Endothelial cell of umbilical vein (primary cell): Measurements from ENCODE around the gene BRK1. TPM values are rescaled to one million over a fixed set of nuclear protein-coding genes. Genes with fewer than 3 reads are reported as not detected.

Experiments used
- BruUV-seq: library from RNA; stranded (reverse); fragments of 400-500 nt; replicated peaks from 2 replicates; lab custom pipeline; 2021; lab: Mats Ljungman, UMichigan
- CTCF ChIA-PET: fragments of 300-600, 350-600 bp; sonication (Branson Sonifier 250); formaldehyde crosslinking; loops from one replicate; lab custom pipeline; 2021; ENCODE audit warnings: antibody characterized with exemption, inconsistent platforms; lab: Charles Lee
- POLR2A ChIA-PET: fragments of 300-600, 350-600 bp; sonication (Branson Sonifier 250); formaldehyde crosslinking; loops from one replicate; lab custom pipeline; 2021; ENCODE audit warnings: antibody characterized with exemption, inconsistent platforms; lab: Charles Lee
- DNase-seq: peaks from one replicate; pipeline ENCODE4 v3.0.0-alpha.2; 2011; ENCODE audit warnings: low read depth, low spot score
- FAIRE-seq: peaks from 2 replicates; lab custom pipeline; 2011; peaks lifted over from hg19 to GRCh38; lab: Jason Lieb, UNC
- H2AFZ ChIP-seq: 2 replicates; pipeline ENCODE4 v1.6.0; 2012; ENCODE audit warnings: low read depth, low read length, control low read depth, inconsistent platforms
- H3K27ac ChIP-seq: 2 replicates; pipeline ENCODE4 v1.5.1; 2011; ENCODE audit warnings: low read depth, mild to moderate bottlenecking, control low read depth, low read length, moderate library complexity; ENCODE audit not compliant: insufficient read depth
- H3K27me3 ChIP-seq, 2 experiments: 2 replicates each; pipeline versions ENCODE4 v1.6.0 to v1.6.1; 2011; ENCODE audit warnings: low read length in 2 of 2, mixed read lengths in 1 of 2; ENCODE audit not compliant: control insufficient read depth in 2 of 2, insufficient read depth in 2 of 2
- H3K36me3 ChIP-seq, 2 experiments: 2 replicates in 1 of 2; 3 replicates in 1 of 2; pipeline ENCODE4 v1.5.1; 2011; ENCODE audit warnings: low read length in 2 of 2, mild to moderate bottlenecking in 1 of 2, moderate library complexity in 1 of 2; ENCODE audit not compliant: control insufficient read depth in 2 of 2, insufficient read depth in 2 of 2; ENCODE audit errors: extremely low read depth in 1 of 2
- H3K4me1 ChIP-seq: 3 replicates; pipeline ENCODE4 v1.5.1; 2011; ENCODE audit warnings: mild to moderate bottlenecking, low read length; ENCODE audit not compliant: control insufficient read depth, insufficient read depth; ENCODE audit errors: extremely low read depth
- H3K4me2 ChIP-seq: 2 replicates; pipeline ENCODE4 v1.6.1; 2011; ENCODE audit warnings: low read length, control low read depth, mixed read lengths; ENCODE audit not compliant: insufficient read depth
- H3K4me3 ChIP-seq, 3 experiments: fragments of 200-600 bp in 1 of 3; sonication (generic), shearing (Covaris generic) in 1 of 3; replicated peaks in 1 of 3; 2 replicates each; pipeline ENCODE4 v1.5.1; 2011 to 2016; ENCODE audit warnings: control low read depth in 3 of 3, low read length in 3 of 3, mild to moderate bottlenecking in 2 of 3, inconsistent platforms in 1 of 3, low read depth in 1 of 3, moderate library complexity in 1 of 3; ENCODE audit not compliant: insufficient read depth in 1 of 3
- H3K79me2 ChIP-seq: 2 replicates; pipeline ENCODE4 v1.6.0; 2012; ENCODE audit warnings: low read length, inconsistent platforms; ENCODE audit not compliant: control insufficient read depth, insufficient read depth
- H3K9ac ChIP-seq: replicated peaks from 2 replicates; pipeline ENCODE3; 2011; ENCODE audit warnings: low read length, control low read depth; ENCODE audit not compliant: insufficient read depth; ENCODE audit errors: extremely low read depth
- H3K9me1 ChIP-seq: replicated peaks from 3 replicates; pipeline ENCODE4 v1.6.0; 2011; ENCODE audit warnings: mild to moderate bottlenecking, low read length; ENCODE audit not compliant: control insufficient read depth, insufficient read depth; ENCODE audit errors: extremely low read depth
- H3K9me3 ChIP-seq: replicated peaks from 2 replicates; pipeline ENCODE4 v1.5.1; 2012; ENCODE audit warnings: low read length, inconsistent platforms; ENCODE audit not compliant: control insufficient read depth, insufficient read depth
- H4K20me1 ChIP-seq: replicated peaks from 2 replicates; pipeline ENCODE3; 2011; ENCODE audit warnings: mild to moderate bottlenecking, low read length; ENCODE audit not compliant: control insufficient read depth, insufficient read depth; ENCODE audit errors: extremely low read depth
- EZH2 ChIP-seq: IDR thresholded peaks from 2 replicates; pipeline ENCODE4 v1.6.1; 2012; ENCODE audit warnings: borderline replicate concordance, low read depth, mild to moderate bottlenecking, moderate library complexity, low read length, inconsistent platforms; ENCODE audit not compliant: severe bottlenecking
- FOS ChIP-seq: IDR thresholded peaks from 2 replicates; pipeline ENCODE4 v1.6.1; 2011; ENCODE audit warnings: mild to moderate bottlenecking, low read length, moderate library complexity, borderline replicate concordance; ENCODE audit not compliant: insufficient read depth
- POLR2A ChIP-seq: IDR thresholded peaks from 2 replicates; pipeline ENCODE4 v1.6.1; 2012; ENCODE audit warnings: low read depth, mild to moderate bottlenecking, control low read depth, low read length
- POLR2AphosphoS5 ChIP-seq: IDR thresholded peaks from 2 replicates; pipeline ENCODE4 v1.6.1; 2012; ENCODE audit warnings: low read depth, mild to moderate bottlenecking, control low read depth, low read length, moderate library complexity; ENCODE audit not compliant: insufficient read depth
- dilution Hi-C: fragments of 300-500 bp; cut with MboI; formaldehyde crosslinking; loops from one replicate; pipeline ENCODE4 v1.15.0; 2019; ENCODE audit warnings: low sequenced_read_pairs; ENCODE audit not compliant: extremely low pct_ligation_motif_present
- intact Hi-C: fragments of 100-400 bp; cut with micrococcal nuclease; formaldehyde crosslinking; loops from one replicate; pipeline ENCODE4 v1.10.0; 2022
- polyA plus RNA-seq, 4 experiments: library from polyadenylated mRNA; depleted of rRNA in 3 of 4; stranded (reverse) in 3 of 4; unstranded in 1 of 4; fragments of >200 nt; gene quantifications; 2 replicates each; pipeline versions ENCODE4 v1.2.1 to v1.2.3, GENCODE V29; 2011 to 2012; ENCODE audit warnings: missing spikeins in 1 of 4
- total RNA-seq: library from RNA; stranded (reverse); gene quantifications from 2 replicates; pipeline ENCODE4 v1.2.3, GENCODE V29; 2021
- TF ChIP-seq, protein P1 (sequence below), 2 donors: IDR thresholded peaks; 1 replicate in 1 of 2; 2 replicates in 1 of 2; pipeline ENCODE4 v1.5.1; 2011; ENCODE audit warnings: low read length in 2 of 2, mild to moderate bottlenecking in 2 of 2, moderate library complexity in 2 of 2, control low read depth in 1 of 2, inconsistent platforms in 1 of 2, low read depth in 1 of 2; ENCODE audit not compliant: insufficient read depth in 1 of 2; ENCODE audit errors: extremely low read depth in 1 of 2

Gene BRK1
- total and polyA plus RNA-seq, 2 donors (not counting 3 experiments of a cell fraction or from before 2014, with no cell fraction given), result 123 to 144 TPM

DNA sequence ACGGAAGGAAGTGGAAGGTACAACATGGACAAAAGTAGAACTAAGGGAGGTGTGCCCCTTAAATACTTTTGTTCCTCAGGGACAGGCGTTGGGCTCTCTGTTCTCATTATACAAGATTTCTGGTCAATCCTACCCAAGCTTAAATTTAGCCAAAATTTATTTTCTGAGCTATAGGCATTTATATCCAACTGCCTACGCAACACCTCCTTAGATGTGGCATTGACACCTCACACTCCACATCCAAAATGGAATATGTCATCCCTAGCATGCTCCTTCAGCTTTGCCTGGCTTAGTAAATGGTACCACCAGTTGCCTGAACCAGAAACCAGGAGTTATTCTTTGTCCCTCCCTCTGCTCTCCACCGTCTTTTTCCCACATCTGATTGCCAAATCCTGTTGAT, 33.6 kb upstream of the BRK1 start:
- no peak for TF ChIP-seq POLR2A
- TF ChIP-seq POLR2AphosphoS5, result no peak
- FAIRE-seq, result no peak
- Histone ChIP-seq H3K27me3 (no peaks in the 10 kb centered on the region), H3K9ac (no peak overlapping the region), H3K9me1 (no peaks in the 10 kb centered on the region), H3K9me3 (no peaks in the 10 kb centered on the region), H3K4me2 (no peak overlapping the region), H4K20me1 (no peaks in the 10 kb centered on the region), H3K36me3 (peaks cover 0 to 2% of the 10 kb centered on the region in 2 experiments), H3K27ac (no peak overlapping the region), H3K4me1 (no peaks in the 10 kb centered on the region), H3K79me2 (no peaks in the 10 kb centered on the region), H2AFZ (no peak overlapping the region), H3K4me3 (no peak overlapping the region)
- CTCF ChIA-PET, result interaction anchor here (1.2 kb wide), 1 partner anchor 19 kb away, joined by 3 read pairs; no protein-coding TSS in a partner anchor
- no peak for DNase-seq
- BruUV-seq, result no TSS peak
- intact Hi-C loops, result no loop called here
- dilution Hi-C loops, result no loop called here
- POLR2A ChIA-PET, result no interaction called here

DNA sequence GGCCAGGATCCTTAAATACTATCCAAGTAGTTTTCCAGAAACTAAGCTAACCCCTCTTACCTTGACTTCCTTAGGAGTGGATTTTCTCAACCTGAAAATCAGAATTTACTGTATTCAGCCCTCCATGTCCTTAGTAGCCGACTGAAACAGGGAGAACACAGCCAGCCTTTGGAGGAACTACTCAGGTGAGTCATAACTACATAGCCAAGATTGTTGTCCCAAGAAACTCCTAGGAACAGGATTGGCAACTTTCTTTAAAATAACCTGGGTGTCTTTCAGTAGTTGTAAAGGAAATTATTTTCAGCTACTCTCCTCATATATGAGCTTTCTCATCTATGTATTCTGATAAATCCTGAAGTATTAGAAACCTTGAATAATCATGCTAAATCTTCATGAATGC, 29.7 kb upstream of the BRK1 start:
- intact Hi-C loops, result no loop called here
- FAIRE-seq (no peak), DNase-seq (no peak)
- no peak overlapping the region for H2AFZ ChIP-seq
- peaks cover 0 to 2% of the 10 kb centered on the region in 2 experiments for H3K36me3 ChIP-seq
- H3K27ac ChIP-seq, result no peak overlapping the region
- H3K9ac ChIP-seq, result no peak overlapping the region
- H3K4me2 ChIP-seq, result no peak overlapping the region
- no peak overlapping the region for H3K4me3 ChIP-seq
- H4K20me1 ChIP-seq, result no peaks in the 10 kb centered on the region
- no peaks in the 10 kb centered on the region for H3K9me3 ChIP-seq
- no peaks in the 10 kb centered on the region for H3K27me3 ChIP-seq
- no peaks in the 10 kb centered on the region for H3K79me2 ChIP-seq
- H3K9me1 ChIP-seq, result no peaks in the 10 kb centered on the region
- no TSS peak for BruUV-seq
- no peaks in the 10 kb centered on the region for H3K4me1 ChIP-seq
- ChIA-PET CTCF (no interaction called here), POLR2A (no interaction called here)
- TF ChIP-seq FOS, result no peak
- TF ChIP-seq EZH2, result no peak
- no peak for TF ChIP-seq POLR2A
- TF ChIP-seq, protein P1, sequence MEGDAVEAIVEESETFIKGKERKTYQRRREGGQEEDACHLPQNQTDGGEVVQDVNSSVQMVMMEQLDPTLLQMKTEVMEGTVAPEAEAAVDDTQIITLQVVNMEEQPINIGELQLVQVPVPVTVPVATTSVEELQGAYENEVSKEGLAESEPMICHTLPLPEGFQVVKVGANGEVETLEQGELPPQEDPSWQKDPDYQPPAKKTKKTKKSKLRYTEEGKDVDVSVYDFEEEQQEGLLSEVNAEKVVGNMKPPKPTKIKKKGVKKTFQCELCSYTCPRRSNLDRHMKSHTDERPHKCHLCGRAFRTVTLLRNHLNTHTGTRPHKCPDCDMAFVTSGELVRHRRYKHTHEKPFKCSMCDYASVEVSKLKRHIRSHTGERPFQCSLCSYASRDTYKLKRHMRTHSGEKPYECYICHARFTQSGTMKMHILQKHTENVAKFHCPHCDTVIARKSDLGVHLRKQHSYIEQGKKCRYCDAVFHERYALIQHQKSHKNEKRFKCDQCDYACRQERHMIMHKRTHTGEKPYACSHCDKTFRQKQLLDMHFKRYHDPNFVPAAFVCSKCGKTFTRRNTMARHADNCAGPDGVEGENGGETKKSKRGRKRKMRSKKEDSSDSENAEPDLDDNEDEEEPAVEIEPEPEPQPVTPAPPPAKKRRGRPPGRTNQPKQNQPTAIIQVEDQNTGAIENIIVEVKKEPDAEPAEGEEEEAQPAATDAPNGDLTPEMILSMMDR (IDR thresholded peaks at IDR 0.05; ENCODE audit: extremely low read depth in 1 of 2, insufficient read depth in 1 of 2, low read depth in 1 of 2, low read length in 2 of 2), result no peak
- dilution Hi-C loops, result no loop called here
